Neutrophil (primary cell): ENCODE measurements around the gene FARP2.
"Not testable (repeated sequence)": the region's sequence is repeated elsewhere in the genome, so short reads cannot be mapped to it uniquely, and the experiment has no call there.

Source experiments
- H3K27ac ChIP-seq: fragments of 200-600 bp; sonication (generic); 2 replicates; pipeline ENCODE4 v1.5.1; 2016; ENCODE audit warnings: mild to moderate bottlenecking, moderate library complexity
- H3K27me3 ChIP-seq: fragments of 200-600 bp; sonication (generic); 2 replicates; pipeline ENCODE4 v1.6.0; 2016; ENCODE audit warnings: mild to moderate bottlenecking
- H3K36me3 ChIP-seq: fragments of 200-600 bp; sonication (generic); 2 replicates; pipeline ENCODE4 v1.5.1; 2017
- H3K4me1 ChIP-seq, 2 experiments: fragments of 200-600 bp in 1 of 2; sonication (generic) in 1 of 2; 1 replicate in 1 of 2; 2 replicates in 1 of 2; pipeline versions ENCODE4 v1.5.1 to v1.6.1; 2013 to 2016; ENCODE audit warnings: low read depth in 1 of 2, low read length in 1 of 2, mild to moderate bottlenecking in 1 of 2, moderate library complexity in 1 of 2; ENCODE audit not compliant: control insufficient read depth in 1 of 2, insufficient read depth in 1 of 2
- H3K4me3 ChIP-seq, 2 experiments: fragments of 200-600 bp in 1 of 2; sonication (generic) in 1 of 2; 1 replicate in 1 of 2; 2 replicates in 1 of 2; pipeline ENCODE4 v1.5.1; 2013 to 2016; ENCODE audit warnings: low read depth in 1 of 2, low read length in 1 of 2, mild to moderate bottlenecking in 1 of 2, moderate library complexity in 1 of 2
- H3K9me3 ChIP-seq: fragments of 200-600 bp; sonication (generic); 2 replicates; pipeline ENCODE4 v1.5.1; 2016
- CTCF ChIP-seq: fragments of 200-600 bp; sonication (generic); IDR thresholded peaks from 2 replicates; pipeline ENCODE4 v1.5.1; 2016; ENCODE audit warnings: antibody characterized with exemption

FARP2 gene

GRCh38 chr2:241393524-241394196 is 37.6 kb downstream of the FARP2 start:
- Histone ChIP-seq H3K4me1 (no peaks in the 10 kb centered on the region), H3K27me3 (no peaks in the 10 kb centered on the region), H3K27ac (no peak overlapping the region), H3K36me3 (no peaks in the 10 kb centered on the region), H3K9me3 (no peaks in the 10 kb centered on the region), H3K4me3 (no peak overlapping the region)
- no peak for TF ChIP-seq CTCF

DNA sequence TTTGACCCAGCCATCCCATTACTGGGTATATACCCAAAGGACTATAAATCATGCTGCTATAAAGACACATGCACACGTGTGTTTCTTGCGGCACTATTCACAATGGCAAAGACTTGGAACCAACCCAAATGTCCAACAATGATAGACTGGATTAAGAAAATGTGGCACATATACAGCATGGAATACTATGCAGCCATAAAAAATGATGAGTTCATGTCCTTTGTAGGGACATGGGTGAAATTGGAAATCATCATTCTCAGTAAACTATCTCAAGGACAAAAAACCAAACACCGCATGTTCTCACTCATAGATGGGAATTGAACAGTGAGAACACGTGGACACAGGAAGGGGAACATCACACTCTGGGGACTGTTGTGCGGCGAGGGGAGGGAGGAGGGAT is 40.7 kb downstream of the FARP2 start:
- H3K4me1 ChIP-seq, H3K4me3 ChIP-seq, H3K27me3 ChIP-seq: not testable (repeated sequence)

DNA sequence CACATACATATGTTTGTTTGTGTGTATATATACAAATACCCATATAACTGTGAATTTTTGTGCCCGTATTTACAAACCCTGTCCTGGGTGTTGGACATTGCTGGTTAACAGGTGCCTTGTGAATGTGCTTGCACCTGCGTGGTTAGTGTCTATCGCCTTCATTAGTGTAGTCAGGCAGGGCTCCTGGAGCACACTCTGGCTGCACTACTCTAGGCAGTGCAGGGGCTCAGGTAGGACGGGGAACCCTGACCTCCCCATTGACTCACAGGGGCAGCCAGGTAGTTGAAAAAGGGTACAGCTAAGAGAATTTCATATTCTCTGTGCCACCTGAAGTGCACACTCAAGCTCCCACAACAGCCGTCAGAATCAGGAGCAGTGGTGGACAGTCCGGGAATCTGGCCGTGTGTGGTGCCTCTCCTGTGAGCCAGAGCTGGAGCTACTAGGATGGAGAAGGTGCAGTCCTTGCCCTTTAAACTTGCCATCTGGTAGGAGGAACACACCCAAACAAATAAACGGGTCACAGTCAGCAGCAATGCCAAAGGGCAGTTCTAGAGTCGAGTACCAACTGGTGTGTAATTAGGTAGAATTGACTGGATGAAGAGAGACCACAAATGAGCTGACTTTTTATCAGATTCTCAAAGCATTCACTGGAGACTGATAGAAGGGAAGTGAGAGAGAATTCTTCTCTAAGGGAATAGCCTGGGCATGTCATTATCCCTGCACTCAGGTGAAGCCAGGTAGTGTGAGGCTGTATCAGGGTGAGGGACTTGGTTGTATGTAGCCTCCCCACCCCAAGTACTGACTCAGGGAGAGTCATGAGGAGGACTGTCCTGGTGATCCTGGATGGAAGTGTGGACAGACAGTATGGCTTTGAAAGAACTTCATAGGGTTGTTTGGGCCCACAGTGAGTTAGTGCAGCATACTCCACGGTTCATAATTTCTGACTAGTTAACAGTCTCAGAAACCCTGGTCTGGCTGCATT is 44.1 kb downstream of the FARP2 start:
- no peak overlapping the region for H3K27ac ChIP-seq
- no peaks in the 10 kb centered on the region for H3K4me1 ChIP-seq
- H3K27me3 ChIP-seq = no peaks in the 10 kb centered on the region
- no peak for TF ChIP-seq CTCF
- no peaks in the 10 kb centered on the region for H3K9me3 ChIP-seq
- H3K4me3 ChIP-seq = no peak overlapping the region
- H3K36me3 ChIP-seq = no peaks in the 10 kb centered on the region

More for the DNA sequence above, 40.7 kb downstream of the FARP2 start:
- H3K27ac ChIP-seq, H3K36me3 ChIP-seq, H3K9me3 ChIP-seq: not testable (repeated sequence)

DNA sequence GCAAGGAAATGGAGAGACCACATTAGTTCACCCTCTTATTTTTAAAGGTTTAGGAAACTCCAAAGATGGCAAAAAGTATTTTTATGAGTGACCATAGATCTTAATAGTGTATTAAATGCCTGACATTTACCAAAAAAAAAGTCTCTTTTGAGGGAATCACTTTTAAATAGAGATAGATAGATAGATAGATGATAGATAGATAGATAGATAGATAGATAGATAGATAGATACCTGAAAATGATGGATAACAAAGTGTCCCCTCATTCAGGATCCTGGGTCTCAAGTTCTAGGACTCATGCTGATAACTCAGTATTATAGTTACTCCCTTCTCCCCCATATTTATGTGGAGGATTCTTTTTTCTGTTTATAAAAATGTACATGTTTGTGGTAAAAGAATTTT is 52.8 kb downstream of the FARP2 start:
- peaks cover 27% of the 10 kb centered on the region for H3K36me3 ChIP-seq
- H3K9me3 ChIP-seq = no peaks in the 10 kb centered on the region
- H3K27ac ChIP-seq = no peak overlapping the region
- no peak for TF ChIP-seq CTCF
- H3K4me3 ChIP-seq = no peak overlapping the region
- H3K27me3 ChIP-seq = no peaks in the 10 kb centered on the region
- H3K4me1 ChIP-seq = no peaks in the 10 kb centered on the region

DNA sequence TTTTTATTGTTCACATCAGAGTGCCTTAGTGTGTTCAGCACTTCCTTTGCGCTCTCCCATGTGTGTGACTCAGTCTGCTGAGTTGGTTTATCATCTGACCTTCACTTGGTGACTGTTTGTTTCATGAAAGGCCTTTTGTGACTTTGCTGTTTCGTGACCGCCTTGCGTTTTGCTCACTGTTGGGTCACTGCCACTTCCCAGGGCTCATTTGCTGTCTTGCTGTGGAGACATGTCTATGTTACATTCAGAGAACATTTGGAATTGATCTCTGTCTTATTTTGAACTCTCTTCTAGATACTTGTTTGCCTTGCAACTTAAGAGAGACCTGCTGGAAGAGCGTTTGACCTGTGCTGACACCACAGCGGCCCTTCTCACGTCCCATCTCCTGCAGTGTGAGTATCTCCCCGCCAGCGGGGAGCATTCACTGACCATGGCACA is 54.7 kb downstream of the FARP2 start:
- H3K9me3 ChIP-seq = no peaks in the 10 kb centered on the region
- no peak for TF ChIP-seq CTCF
- no peaks in the 10 kb centered on the region for H3K4me1 ChIP-seq
- no peak overlapping the region for H3K27ac ChIP-seq
- no peaks in the 10 kb centered on the region for H3K27me3 ChIP-seq
- no peak overlapping the region for H3K4me3 ChIP-seq
- H3K36me3 ChIP-seq = peaks cover 37% of the 10 kb centered on the region

DNA sequence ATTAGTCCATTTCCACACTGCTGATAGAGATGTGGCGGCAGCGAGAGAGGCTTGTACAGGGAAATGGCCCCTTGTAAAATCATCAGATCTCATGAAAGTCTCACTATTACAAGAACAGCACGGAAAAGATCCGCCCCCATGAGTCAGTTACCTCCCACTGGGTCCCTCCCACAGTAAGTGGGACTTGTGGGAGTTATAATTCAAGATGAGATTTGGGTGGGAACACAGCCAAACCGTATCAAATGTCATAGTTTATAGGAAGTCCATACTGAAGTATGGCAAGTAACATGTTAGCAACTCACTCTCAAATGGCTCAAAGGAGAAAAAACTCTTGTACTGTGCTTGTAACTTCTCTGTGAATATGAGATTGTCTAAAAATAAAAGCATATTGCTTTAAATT is 56.1 kb downstream of the FARP2 start:
- Histone ChIP-seq H3K27me3 (no peaks in the 10 kb centered on the region), H3K4me1 (no peaks in the 10 kb centered on the region), H3K27ac (no peak overlapping the region), H3K4me3 (no peak overlapping the region), H3K9me3 (no peaks in the 10 kb centered on the region), H3K36me3 (peaks cover 37% of the 10 kb centered on the region)
- no peak for TF ChIP-seq CTCF

DNA sequence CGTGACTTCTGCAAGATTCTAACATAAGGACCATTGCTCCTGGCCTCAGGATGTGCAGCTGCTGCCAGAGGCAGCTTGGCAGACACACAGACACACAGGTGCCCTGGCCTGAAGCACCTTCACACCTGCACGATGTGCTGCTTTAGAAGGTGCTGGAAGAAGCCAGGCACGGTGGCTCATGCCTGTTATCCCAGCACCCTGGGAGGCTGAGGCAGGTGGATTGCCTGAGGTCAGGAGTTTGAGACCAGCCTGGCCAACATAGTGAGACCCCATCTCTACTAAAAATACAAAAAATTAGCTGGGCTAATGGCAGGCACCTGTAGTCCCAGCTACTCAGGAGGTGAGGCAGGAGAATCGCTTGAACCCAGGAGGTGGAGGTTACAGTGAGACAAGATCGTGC is 57.4 kb downstream of the FARP2 start:
- H3K36me3 ChIP-seq = peaks cover 45% of the 10 kb centered on the region
- not testable (repeated sequence) for H3K4me1 ChIP-seq, H3K27me3 ChIP-seq, H3K9me3 ChIP-seq, H3K4me3 ChIP-seq, H3K27ac ChIP-seq
